C4-2B (cell line): Measurements from ENCODE around the gene NDRG3.
"Not testable (repeated sequence)": the region's sequence is repeated elsewhere in the genome, so short reads cannot be mapped to it uniquely, and the experiment has no call there.

Experiments
- H3K27ac ChIP-seq: fragments of 450-650 bp; 2 replicates; pipeline ENCODE4 v1.5.1; 2017
- CTCF ChIP-seq: fragments of 450-650 bp; conservative IDR thresholded peaks from 2 replicates; pipeline ENCODE4 v1.5.1; 2017; ENCODE audit warnings: mild to moderate bottlenecking
- ZFX ChIP-seq: fragments of 450-650 bp; IDR thresholded peaks from 2 replicates; pipeline ENCODE4 v1.6.1; 2017

The NDRG3 gene

DNA sequence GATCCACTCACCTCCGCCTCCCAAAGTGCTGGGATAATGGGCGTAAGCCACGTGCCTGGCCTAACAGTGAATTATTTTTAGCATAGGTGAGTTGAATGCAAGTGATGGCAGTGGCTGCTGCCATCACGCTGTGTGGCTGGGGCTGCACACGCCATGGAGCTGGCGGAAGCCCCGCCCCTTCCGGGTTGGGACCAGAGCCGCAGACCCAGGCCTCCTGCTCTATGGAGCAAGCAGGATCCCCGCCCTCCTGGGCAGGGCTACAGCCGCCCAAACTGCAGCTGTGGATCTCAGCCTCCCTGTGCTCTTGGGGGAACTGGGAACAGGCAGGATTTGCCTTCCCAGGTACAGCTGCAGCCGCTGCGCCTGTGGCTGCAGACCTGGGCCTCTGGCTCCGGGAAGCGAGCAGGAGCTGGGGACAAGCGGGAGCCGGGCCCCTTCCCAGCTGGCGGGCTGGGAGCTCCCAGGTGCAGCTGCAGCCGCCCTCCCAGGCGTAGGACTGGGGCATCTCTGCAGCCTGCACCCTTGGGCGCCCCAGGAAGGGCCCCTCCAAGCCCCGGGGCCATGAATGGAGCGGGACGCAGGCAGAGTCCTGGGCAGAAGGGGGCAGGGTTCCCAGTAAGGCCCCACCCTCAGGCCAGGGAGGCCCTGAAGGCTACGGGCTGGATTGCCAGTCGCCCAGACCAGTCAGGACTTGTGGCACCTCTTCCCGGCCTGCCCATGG is 69.0 kb downstream of the NDRG3 start:
- no peak overlapping the region for H3K27ac ChIP-seq
- TF ChIP-seq ZFX: no peak
- no peak for TF ChIP-seq CTCF

GRCh38 chr20:36675545-36675944 is 70.3 kb downstream of the NDRG3 start:
- H3K27ac ChIP-seq: not testable (repeated sequence)

- H3K27ac ChIP-seq: no peak overlapping the region
- TF ChIP-seq ZFX: no peak
- TF ChIP-seq CTCF: no peak
Observed at GRCh38 chr20:36672991-36673390, 72.9 kb downstream of the NDRG3 start.

- TF ChIP-seq ZFX: no peak
- no peak for TF ChIP-seq CTCF
- no peak overlapping the region for H3K27ac ChIP-seq
Observed at GRCh38 chr20:36670665-36671357, 75.1 kb downstream of the NDRG3 start.

DNA sequence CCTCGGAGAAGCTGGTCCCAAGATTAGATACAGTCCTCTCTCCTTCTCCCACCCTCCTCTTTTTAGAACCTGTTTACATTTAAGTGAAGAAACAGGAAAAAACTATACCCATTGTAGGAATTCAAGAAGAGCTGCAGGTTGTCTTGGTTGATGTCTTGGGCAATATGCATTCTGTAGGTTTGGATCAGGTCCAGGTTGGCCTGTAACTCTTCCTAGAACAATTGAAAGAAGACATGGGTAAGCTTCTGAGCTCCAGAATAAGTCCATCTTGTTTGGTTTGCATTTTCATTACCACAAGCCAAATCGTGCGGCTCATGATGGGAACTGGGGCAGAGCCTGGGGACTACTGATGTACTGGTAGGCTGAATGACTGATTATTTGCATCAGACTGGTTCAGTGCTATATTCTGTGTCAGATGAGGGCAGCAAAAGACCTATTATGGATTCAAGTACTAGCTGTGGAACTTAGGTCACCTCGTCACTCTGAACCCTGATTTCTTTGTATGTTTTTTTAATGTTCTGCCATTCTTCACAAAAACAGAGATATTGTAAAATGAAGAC is 79.6 kb downstream of the NDRG3 start:
- TF ChIP-seq CTCF (no peak), ZFX (no peak)
- no peak overlapping the region for H3K27ac ChIP-seq

DNA sequence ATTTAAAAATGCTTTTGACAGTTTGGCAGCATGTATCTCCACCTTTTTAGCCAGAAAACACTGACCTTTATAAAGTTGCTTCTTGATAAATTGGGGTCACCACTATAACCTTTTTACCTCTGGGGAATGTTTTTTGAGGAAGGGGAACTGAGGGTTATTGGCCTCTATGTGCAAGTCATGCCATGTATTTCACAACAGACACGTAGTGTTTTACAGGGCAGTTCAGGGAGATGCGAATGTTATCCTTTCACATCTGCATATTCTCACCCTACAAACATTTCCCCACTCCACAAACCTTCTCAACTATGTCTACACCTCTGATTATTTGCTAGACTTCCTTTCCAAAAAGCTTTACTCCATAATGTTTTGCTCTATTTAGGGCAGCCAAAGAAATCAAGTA is 82.9 kb downstream of the NDRG3 start:
- no peak overlapping the region for H3K27ac ChIP-seq
- no peak for TF ChIP-seq ZFX
- no peak for TF ChIP-seq CTCF

GRCh38 chr20:36658300-36658699 is 87.6 kb downstream of the NDRG3 start:
- TF ChIP-seq ZFX: no peak
- TF ChIP-seq CTCF: no peak
- H3K27ac ChIP-seq: no peak overlapping the region
